Measurements from ENCODE around the gene MIGA2.

DNA sequence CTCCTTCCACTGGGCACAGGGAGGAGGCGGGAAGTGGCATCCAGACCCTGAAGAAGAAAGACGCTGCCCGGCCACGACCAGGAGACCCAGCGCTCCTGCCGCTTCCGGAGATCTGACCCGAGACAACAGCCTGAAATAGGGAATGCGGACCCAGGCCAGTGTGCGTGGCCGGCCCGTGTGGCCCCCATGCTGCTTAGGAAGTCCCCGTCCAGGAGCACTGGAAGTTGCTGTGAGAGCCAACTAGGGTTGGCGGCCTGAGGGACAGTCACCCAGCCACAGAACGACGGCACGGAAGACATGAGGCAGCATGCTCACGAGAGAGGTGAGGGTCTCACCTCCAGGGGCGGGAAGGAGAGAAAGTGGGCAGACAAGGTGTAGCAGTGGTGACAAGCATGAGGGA, 25.3 kb upstream of the MIGA2 start:
- TF ChIP-seq, protein P1, sequence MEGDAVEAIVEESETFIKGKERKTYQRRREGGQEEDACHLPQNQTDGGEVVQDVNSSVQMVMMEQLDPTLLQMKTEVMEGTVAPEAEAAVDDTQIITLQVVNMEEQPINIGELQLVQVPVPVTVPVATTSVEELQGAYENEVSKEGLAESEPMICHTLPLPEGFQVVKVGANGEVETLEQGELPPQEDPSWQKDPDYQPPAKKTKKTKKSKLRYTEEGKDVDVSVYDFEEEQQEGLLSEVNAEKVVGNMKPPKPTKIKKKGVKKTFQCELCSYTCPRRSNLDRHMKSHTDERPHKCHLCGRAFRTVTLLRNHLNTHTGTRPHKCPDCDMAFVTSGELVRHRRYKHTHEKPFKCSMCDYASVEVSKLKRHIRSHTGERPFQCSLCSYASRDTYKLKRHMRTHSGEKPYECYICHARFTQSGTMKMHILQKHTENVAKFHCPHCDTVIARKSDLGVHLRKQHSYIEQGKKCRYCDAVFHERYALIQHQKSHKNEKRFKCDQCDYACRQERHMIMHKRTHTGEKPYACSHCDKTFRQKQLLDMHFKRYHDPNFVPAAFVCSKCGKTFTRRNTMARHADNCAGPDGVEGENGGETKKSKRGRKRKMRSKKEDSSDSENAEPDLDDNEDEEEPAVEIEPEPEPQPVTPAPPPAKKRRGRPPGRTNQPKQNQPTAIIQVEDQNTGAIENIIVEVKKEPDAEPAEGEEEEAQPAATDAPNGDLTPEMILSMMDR (IDR thresholded peaks at IDR 0.05): no peak
- no peak for TF ChIP-seq POLR2AphosphoS5 (IDR thresholded peaks at IDR 0.05; ENCODE audit: low read depth, low read length)
- TF ChIP-seq SIN3A (IDR thresholded peaks at IDR 0.05; ENCODE audit: borderline replicate concordance, insufficient read depth, low read depth, low read length): no peak
- no peak for TF ChIP-seq TCF7L2 (IDR thresholded peaks at IDR 0.05; ENCODE audit: low read depth, low read length)

All from Panc1 (cell line).